Measurements from ENCODE around the gene NFATC2. TPM values are rescaled to one million over a fixed set of nuclear protein-coding genes. Genes with fewer than 3 reads are reported as not detected.
A peak's percentile ranks its signal among the peaks of the same experiment; 100 is the strongest.

Gene NFATC2
- total RNA-seq, 1 donor from 2014 or later, result 46.0 TPM

- H3K36me3 Mint-ChIP-seq (ENCODE audit: low read depth), result peaks cover 54% of the 10 kb centered on the region
- H3K4me3 Mint-ChIP-seq, result peak overlapping the region; percentile 20
- peaks cover 71% of the 10 kb centered on the region for H3K4me1 Mint-ChIP-seq
- no peaks in the 10 kb centered on the region for H3K9me3 Mint-ChIP-seq
- H3K27ac Mint-ChIP-seq, result no peak overlapping the region
- TF ChIP-seq, protein P1, sequence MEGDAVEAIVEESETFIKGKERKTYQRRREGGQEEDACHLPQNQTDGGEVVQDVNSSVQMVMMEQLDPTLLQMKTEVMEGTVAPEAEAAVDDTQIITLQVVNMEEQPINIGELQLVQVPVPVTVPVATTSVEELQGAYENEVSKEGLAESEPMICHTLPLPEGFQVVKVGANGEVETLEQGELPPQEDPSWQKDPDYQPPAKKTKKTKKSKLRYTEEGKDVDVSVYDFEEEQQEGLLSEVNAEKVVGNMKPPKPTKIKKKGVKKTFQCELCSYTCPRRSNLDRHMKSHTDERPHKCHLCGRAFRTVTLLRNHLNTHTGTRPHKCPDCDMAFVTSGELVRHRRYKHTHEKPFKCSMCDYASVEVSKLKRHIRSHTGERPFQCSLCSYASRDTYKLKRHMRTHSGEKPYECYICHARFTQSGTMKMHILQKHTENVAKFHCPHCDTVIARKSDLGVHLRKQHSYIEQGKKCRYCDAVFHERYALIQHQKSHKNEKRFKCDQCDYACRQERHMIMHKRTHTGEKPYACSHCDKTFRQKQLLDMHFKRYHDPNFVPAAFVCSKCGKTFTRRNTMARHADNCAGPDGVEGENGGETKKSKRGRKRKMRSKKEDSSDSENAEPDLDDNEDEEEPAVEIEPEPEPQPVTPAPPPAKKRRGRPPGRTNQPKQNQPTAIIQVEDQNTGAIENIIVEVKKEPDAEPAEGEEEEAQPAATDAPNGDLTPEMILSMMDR (IDR thresholded peaks at IDR 0.05), result no peak
- H3K27me3 Mint-ChIP-seq, result no peaks in the 10 kb centered on the region
- ChIA-PET POLR2A (interaction anchor here (0.6 kb wide), 1 partner anchor 34 kb away, joined by 4 read pairs; no protein-coding TSS in a partner anchor), CTCF (no interaction called here)
- DNase-seq (no peak), ATAC-seq (ENCODE audit: low read depth) (peak; percentile 14)
- intact Hi-C loops (cut with micrococcal nuclease), result no loop called here
These were observed 50.1 kb downstream of the NFATC2 start for GRCh38 chr20:51492167-51493092.

GRCh38 chr20:51491393-51491792, 51.1 kb downstream of the NFATC2 start:
- ATAC-seq (ENCODE audit: low read depth) (no peak), DNase-seq (no peak)
- H3K9me3 Mint-ChIP-seq, result no peaks in the 10 kb centered on the region
- H3K4me3 Mint-ChIP-seq, result no peak overlapping the region
- ChIA-PET POLR2A (interaction anchor here (1.0 to 1.4 kb wide), 2 partner anchors 31 to 51 kb away, joined by 3 to 4 read pairs; no protein-coding TSS in a partner anchor), CTCF (no interaction called here)
- peaks cover 64% of the 10 kb centered on the region for H3K36me3 Mint-ChIP-seq (ENCODE audit: low read depth)
- intact Hi-C loops (cut with micrococcal nuclease), result no loop called here
- H3K4me1 Mint-ChIP-seq, result peaks cover 61% of the 10 kb centered on the region
- no peak overlapping the region for H3K27ac Mint-ChIP-seq
- TF ChIP-seq, protein P1 (IDR thresholded peaks at IDR 0.05), result no peak
- H3K27me3 Mint-ChIP-seq, result no peaks in the 10 kb centered on the region

GRCh38 chr20:51490635-51491034, 51.9 kb downstream of the NFATC2 start:
- Mint-ChIP-seq H3K27me3 (no peaks in the 10 kb centered on the region), H3K36me3 (ENCODE audit: low read depth) (peaks cover 68% of the 10 kb centered on the region), H3K4me3 (no peak overlapping the region), H3K27ac (no peak overlapping the region), H3K9me3 (no peaks in the 10 kb centered on the region), H3K4me1 (peaks cover 53% of the 10 kb centered on the region)
- no peak for ATAC-seq (ENCODE audit: low read depth)
- TF ChIP-seq, protein P1 (IDR thresholded peaks at IDR 0.05), result no peak
- intact Hi-C loops (cut with micrococcal nuclease), result no loop called here
- POLR2A ChIA-PET, result interaction anchor here (1.0 to 1.4 kb wide), 2 partner anchors 30 to 51 kb away, joined by 3 to 4 read pairs; no protein-coding TSS in a partner anchor
- CTCF ChIA-PET, result no interaction called here
- no peak for DNase-seq

GRCh38 chr20:51489611-51490010, 52.9 kb downstream of the NFATC2 start:
- ChIA-PET POLR2A (no interaction called here), CTCF (no interaction called here)
- Mint-ChIP-seq H3K27me3 (no peaks in the 10 kb centered on the region), H3K27ac (no peak overlapping the region), H3K4me1 (peaks cover 43% of the 10 kb centered on the region), H3K36me3 (ENCODE audit: low read depth) (peaks cover 75% of the 10 kb centered on the region), H3K9me3 (no peaks in the 10 kb centered on the region), H3K4me3 (no peak overlapping the region)
- no peak for ATAC-seq (ENCODE audit: low read depth)
- no peak for DNase-seq
- intact Hi-C loops (cut with micrococcal nuclease), result no loop called here
- TF ChIP-seq, protein P1 (IDR thresholded peaks at IDR 0.05), result no peak

GRCh38 chr20:51488331-51488730, 54.2 kb downstream of the NFATC2 start:
- Mint-ChIP-seq H3K9me3 (no peaks in the 10 kb centered on the region), H3K4me1 (peaks cover 30% of the 10 kb centered on the region), H3K4me3 (no peak overlapping the region), H3K27ac (no peak overlapping the region), H3K36me3 (ENCODE audit: low read depth) (peaks cover 81% of the 10 kb centered on the region), H3K27me3 (no peaks in the 10 kb centered on the region)
- ATAC-seq (ENCODE audit: low read depth), result no peak
- POLR2A ChIA-PET, result no interaction called here
- intact Hi-C loops (cut with micrococcal nuclease), result no loop called here
- TF ChIP-seq, protein P1 (IDR thresholded peaks at IDR 0.05), result no peak
- no peak for DNase-seq
- CTCF ChIA-PET, result interaction anchor here (1.1 kb wide), 1 partner anchor 12 kb away, joined by 3 read pairs; no protein-coding TSS in a partner anchor
